ENCODE results near the gene FAM118A.
A peak's percentile ranks its signal among the peaks of the same experiment; 100 is the strongest.
"Not testable (repeated sequence)": the region's sequence is repeated elsewhere in the genome, so short reads cannot be mapped to it uniquely, and the experiment has no call there.

The FAM118A gene

DNA sequence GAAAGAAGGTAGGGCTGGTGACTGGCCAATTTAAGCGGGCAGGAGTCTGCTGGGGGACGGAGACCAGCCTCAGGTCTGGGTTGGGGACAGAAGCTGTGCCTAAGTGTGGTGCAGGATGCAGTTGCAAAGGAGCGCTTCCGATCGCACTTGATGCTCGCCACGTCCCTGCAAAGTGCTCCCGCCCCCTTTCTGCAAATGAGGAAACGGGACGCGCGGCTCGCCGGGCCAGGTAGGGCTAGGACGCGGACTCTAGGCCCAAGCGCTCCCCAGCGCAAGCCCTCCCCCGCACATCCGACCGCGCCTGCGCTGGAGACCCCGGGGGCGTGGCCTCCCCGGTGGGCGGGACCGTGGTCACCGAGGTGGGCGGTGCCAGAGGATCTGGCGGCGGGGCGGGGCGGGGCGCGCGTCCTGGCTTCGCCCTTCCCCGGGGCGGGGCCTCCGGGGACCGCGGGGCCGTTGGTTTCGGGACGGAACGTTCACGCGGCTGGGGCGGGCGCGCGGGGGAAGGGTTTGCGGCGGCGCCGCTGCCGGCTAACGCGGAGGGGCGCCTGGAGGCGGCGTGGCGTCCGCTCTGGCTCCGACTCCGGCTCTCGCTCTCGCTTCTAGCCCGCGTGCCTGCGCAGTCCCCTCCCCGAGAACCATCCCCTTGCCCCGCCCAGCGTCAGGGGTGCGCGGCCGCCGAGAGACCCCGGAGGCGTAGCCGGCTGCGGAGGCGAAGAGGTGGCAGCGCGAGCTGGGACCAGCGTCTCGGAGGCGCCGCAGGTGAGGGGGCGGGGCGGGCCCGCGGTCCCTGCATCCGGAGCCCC lies at the start of gene FAM118A:
TSS of gene FAM118A (plus strand) at position 513 of the 806 bp plus-strand sequence. CDS start 12,446 bp downstream, outside the sequence.
- DNase-seq, result peak; percentile 96

GRCh38 chr22:45260395-45260759 lies 49.4 kb upstream of the FAM118A start:
- not testable (repeated sequence) for DNase-seq

DNA sequence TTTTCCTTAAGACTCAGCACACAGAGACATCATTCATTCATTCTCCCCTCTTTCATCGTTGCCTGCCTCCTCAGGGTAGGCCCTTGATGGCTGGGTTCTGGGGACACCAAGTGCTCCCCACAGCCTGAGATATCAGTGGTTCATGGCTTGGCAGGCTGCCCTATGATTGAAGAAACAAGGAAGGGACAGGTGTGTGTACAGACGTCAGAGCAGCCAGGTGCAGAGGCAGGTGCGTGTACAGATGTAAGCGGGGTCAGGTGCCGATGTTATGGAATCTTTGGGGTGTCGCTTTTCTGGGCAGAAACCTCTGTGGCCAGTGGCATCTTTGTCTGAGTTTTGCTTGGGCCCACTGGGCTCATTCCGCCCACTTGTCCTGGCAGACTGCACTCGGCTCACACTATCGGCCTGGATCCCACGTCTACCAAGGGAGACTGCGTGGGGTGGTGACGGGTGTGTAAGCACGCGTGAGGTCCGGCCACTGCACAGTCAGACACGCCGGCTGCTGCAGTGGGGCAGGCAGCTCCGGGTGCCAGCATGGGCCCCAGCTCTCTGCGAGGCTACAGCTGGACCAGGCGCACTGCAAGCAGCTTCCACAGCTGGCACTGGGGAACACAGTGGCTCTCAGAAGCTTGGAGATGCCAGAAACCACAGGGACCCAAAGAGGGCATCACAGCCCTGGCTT lies 48.2 kb upstream of the FAM118A start:
- no peak for DNase-seq

- no peak for DNase-seq
These were observed 47.4 kb upstream of the FAM118A start for GRCh38 chr22:45262195-45262930.

DNA sequence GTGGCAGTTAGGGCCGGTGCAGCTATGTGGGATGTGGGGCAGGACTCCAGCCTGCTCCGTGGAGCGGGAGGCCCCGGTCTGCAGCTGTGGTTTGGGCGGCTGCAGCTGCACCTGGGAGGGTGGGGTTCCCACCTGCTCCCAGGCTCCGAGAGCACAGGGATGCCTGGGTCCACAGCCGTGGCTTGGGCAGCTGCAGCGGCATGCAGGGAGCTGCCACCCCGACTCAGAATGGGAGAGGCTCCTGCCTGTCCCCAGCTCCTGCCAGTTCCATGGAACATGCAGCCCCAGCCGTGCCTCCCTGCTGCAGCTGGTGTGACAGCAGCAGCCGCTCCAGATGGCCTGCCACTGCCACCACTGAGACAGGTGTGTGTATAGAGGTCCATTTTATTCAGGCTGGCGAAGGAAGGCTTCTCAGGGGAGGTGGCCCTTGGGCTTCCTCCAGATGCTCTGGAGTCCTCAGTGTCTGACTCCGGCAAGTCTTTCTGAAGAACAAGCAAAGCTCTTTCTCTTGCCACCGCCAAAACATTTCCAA lies 46.7 kb upstream of the FAM118A start:
- no peak for DNase-seq

- peak; percentile 77 for DNase-seq
These were observed 46.1 kb upstream of the FAM118A start for GRCh38 chr22:45263463-45264269.

- no peak for DNase-seq
These were observed 44.2 kb upstream of the FAM118A start for GRCh38 chr22:45265535-45265934.

DNA sequence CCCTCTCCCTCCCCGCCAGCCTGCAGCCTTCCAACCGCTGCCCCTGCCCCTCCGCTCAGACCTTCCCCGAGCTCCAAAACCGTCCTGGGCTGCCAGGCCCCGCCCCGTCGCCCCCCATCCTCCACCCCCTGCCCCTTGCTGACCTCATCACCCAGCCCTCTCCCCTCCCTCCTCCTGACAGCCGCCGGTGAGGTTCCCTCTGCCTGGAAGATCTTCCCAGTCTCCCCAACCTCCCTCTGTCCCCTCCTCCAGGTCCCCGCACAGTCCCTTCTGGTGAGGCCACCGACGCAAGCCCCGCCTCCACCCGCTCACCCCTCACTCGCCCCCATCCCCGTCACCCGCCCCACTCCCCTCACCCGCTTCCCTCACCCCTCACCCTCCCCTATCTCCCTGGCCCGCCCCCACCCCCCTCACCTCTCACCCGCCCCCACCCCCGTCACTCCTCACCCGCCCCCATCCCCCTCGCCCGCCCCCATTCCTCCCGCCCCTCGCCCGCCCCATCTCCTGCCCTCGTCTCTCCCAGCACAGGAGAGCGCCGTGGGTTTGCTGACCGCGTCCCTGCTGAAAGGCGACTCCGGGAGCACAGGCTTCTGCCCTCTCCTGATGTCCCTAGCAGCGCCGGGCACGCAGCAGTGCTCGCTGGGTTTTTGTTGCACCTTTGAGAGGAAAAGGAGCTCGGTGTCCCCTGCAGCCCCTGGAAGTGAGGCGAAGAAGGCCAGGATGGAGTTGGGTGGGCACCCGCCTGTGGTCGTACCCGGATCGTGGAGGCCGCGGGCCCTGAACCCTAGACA lies 41.4 kb upstream of the FAM118A start:
- peak; percentile 39 for DNase-seq

DNA sequence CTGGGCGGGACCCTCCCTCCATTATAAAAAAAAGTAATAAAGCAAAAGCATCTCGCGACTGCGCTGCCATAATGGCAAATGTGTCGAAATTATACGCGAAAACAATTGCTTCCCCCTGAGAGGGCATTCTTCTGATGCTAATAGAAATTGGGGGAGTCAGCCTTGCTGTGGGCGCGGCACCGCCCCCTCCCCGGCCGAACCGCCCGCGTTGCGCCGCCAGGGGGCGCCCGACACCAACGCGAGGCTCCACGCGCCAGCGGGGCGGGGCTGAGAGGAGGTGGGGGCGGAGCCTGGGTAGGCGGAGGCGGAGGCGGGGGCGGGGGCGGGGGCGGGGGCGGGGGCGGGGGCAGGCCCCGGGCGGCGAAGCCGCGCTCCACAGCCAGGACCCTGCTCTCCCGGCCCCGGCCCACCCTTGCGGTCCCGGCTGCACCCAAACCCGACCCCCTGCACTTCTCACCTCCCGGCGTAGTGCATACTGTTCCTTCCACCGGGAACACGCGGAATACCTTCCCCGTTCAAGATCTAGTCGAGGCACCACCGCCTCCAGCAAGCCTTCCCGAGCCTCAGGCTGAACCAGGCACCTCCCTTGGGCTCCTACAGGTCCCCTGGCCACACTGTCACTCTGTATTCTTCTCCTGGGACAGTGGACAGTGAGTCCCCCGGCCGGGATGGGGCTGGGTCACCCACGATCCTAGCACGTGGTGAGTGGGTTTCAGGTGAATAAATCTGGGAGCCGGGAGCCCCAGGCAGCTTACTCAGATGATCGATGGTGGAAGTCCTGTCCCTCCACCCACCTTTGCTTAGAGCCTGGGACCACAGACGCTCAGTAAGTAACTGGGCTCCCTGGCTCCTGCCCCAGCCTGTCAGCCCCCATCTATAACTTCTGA lies 40.5 kb upstream of the FAM118A start:
- DNase-seq, result peak; percentile 95

- no peak for DNase-seq
These were observed 39.4 kb upstream of the FAM118A start for GRCh38 chr22:45270095-45271020.

DNA sequence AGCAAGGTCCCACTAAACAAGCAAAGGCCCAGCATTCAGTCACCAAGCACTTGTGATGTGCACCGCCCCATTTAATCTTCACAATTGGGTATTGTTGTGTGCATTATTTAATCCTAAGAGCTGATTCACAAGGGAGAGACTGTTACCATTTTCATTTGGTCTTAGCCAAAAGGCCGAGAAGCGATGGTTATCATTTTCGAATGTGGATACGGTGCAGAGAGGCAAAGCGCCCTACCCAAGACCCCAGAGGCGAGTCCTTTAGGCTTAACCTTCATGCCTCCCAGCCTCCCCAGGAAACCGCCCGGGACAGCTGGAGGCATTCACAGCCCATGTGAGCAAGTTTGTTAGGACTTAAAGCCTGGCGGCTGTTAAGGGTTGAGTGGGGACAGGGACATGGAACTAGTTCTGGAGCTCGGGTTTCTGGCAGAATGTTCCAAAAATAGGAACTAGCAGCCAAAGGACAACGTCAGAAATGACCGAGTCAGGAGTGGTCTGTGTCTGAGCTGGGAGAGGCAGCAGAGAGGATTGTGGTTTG lies 38.0 kb upstream of the FAM118A start:
- DNase-seq, result no peak

DNA sequence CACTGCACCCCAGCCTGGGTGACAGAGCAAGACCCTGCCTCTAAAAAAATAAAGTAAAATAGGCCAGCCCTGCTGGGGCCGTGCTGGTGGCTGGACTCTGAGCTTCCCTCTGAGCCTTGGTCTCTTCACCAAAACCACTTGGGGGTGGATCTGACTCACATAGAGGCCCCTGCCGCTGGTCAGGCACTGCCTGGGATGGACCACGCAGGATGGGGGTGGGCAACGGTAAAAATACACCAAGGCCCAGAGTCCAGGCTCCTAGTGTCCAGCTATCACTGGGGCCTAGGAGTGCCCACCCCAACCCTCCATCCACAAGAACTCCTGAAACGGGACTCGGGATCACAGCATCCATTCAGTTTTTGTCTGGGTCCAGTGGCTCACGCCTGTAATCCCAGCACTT lies 37.2 kb upstream of the FAM118A start:
- DNase-seq, result no peak

- no peak for DNase-seq
These were observed 36.2 kb upstream of the FAM118A start for GRCh38 chr22:45273452-45274075.

DNA sequence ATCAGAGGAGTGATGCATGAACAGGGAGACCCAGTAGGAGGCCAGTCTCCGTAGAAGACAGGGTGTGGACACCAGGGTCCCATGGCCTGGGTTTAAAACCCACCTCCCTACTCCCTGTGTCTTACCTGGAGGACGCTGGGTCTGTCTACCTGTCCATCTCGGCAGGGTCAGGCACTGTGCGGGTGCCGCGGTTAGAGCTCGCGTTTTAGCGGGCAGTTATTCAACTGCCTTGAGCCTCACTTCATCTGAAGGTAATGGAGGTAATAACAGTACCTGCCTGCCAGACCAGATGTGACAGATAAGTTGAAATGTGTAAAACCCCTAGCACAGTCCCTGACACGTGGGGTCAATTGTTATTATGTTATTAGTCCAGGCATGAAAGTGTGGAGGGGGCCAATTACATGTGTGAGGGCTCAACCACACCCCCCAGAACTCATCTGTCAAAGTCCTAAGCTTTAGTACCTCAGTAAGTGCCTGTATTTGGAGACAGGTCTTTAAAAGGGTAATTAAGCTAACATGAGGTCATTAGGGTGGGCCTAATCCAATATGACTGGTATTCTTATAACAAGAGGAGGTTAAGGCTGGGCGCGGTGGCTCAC lies 33.1 kb upstream of the FAM118A start:
- DNase-seq, result no peak

- not testable (repeated sequence) for DNase-seq
These were observed 32.0 kb upstream of the FAM118A start for GRCh38 chr22:45277720-45278119.

GRCh38 chr22:45278125-45278524 lies 31.6 kb upstream of the FAM118A start:
- no peak for DNase-seq

GRCh38 chr22:45280587-45280980 lies 29.1 kb upstream of the FAM118A start:
- DNase-seq, result no peak

- no peak for DNase-seq
These were observed 28.7 kb upstream of the FAM118A start for GRCh38 chr22:45281010-45281409.
